Transverse colon (tissue), 4 donors: ENCODE measurements around the gene DNAL4.

Source experiments
- EP300 ChIP-seq: sonication (generic); formaldehyde crosslinking; IDR thresholded peaks from one replicate; pipeline ENCODE4 v1.6.1; 2017; ENCODE audit warnings: antibody characterized with exemption, low read depth
- POLR2A ChIP-seq: fragments of 450-650 bp; IDR thresholded peaks from one replicate; pipeline ENCODE4 v1.6.1; 2016; ENCODE audit warnings: antibody characterized with exemption, mild to moderate bottlenecking, moderate library complexity
- POLR2AphosphoS5 ChIP-seq, 3 donors: sonication (generic); formaldehyde crosslinking; IDR thresholded peaks; one replicate each; pipeline ENCODE4 v1.6.1; 2016; ENCODE audit warnings: antibody characterized with exemption in 3 of 3
- TF ChIP-seq, protein P1 (sequence below), 5 experiments: fragments of 200-600 bp in 3 of 5; fragments of 450-650 bp in 2 of 5; sonication (generic) in 3 of 5; IDR thresholded peaks; 1 replicate in 2 of 5; 2 replicates in 3 of 5; pipeline ENCODE4 v1.5.1; 2016 to 2017; ENCODE audit warnings: antibody characterized with exemption in 5 of 5, inconsistent platforms in 3 of 5, mild to moderate bottlenecking in 2 of 5, moderate library complexity in 1 of 5

- TF ChIP-seq, protein P1, sequence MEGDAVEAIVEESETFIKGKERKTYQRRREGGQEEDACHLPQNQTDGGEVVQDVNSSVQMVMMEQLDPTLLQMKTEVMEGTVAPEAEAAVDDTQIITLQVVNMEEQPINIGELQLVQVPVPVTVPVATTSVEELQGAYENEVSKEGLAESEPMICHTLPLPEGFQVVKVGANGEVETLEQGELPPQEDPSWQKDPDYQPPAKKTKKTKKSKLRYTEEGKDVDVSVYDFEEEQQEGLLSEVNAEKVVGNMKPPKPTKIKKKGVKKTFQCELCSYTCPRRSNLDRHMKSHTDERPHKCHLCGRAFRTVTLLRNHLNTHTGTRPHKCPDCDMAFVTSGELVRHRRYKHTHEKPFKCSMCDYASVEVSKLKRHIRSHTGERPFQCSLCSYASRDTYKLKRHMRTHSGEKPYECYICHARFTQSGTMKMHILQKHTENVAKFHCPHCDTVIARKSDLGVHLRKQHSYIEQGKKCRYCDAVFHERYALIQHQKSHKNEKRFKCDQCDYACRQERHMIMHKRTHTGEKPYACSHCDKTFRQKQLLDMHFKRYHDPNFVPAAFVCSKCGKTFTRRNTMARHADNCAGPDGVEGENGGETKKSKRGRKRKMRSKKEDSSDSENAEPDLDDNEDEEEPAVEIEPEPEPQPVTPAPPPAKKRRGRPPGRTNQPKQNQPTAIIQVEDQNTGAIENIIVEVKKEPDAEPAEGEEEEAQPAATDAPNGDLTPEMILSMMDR (IDR thresholded peaks at IDR 0.05), result no peak
- TF ChIP-seq POLR2A (no peak), POLR2AphosphoS5 (IDR thresholded peaks at IDR 0.05) (no peak), EP300 (no peak)
Measured at GRCh38 chr22:38834215-38834953, 40.4 kb upstream of the DNAL4 start.
